Thoracic aorta (tissue), 2 donors: Measurements from ENCODE around the gene ARHGEF26. TPM values are rescaled to one million over a fixed set of nuclear protein-coding genes. Genes with fewer than 3 reads are reported as not detected.

Experiments
- ATAC-seq: fragments of 150-250 bp; one replicate; pipeline ENCODE4 v1.8.0; 2017; ENCODE audit warnings: low read depth; ENCODE audit not compliant: insufficient number of reproducible peaks, low FRiP score
- DNase-seq: peaks from one replicate; pipeline ENCODE4 v3.0.0-alpha.2; 2020; ENCODE audit warnings: low spot score
- H3K27ac ChIP-seq, 2 donors: fragments of 200-600 bp; sonication (generic); 1 replicate in 1 of 2; 2 replicates in 1 of 2; pipeline ENCODE4 v1.5.1; 2016; ENCODE audit warnings: mild to moderate bottlenecking in 2 of 2, moderate library complexity in 2 of 2
- H3K27me3 ChIP-seq: fragments of 200-600 bp; sonication (generic); replicated peaks from 2 replicates; pipeline ENCODE4 v1.6.0; 2016; ENCODE audit warnings: mild to moderate bottlenecking; ENCODE audit not compliant: insufficient read depth
- H3K36me3 ChIP-seq: fragments of 200-600 bp; sonication (generic); one replicate; pipeline ENCODE4 v1.5.1; 2016
- H3K4me1 ChIP-seq, 2 donors: fragments of 200-600 bp; sonication (generic); 1 replicate in 1 of 2; 2 replicates in 1 of 2; pipeline versions ENCODE4 v1.5.1 to v1.6.0; 2016; ENCODE audit warnings: low read depth in 2 of 2, mild to moderate bottlenecking in 1 of 2; ENCODE audit not compliant: control insufficient read depth in 1 of 2
- H3K4me3 ChIP-seq: fragments of 200-600 bp; sonication (generic); 2 replicates; pipeline ENCODE4 v1.5.1; 2016; ENCODE audit warnings: mild to moderate bottlenecking
- H3K9me3 ChIP-seq: fragments of 200-600 bp; sonication (generic); 2 replicates; pipeline ENCODE4 v1.5.1; 2016
- CTCF ChIP-seq: fragments of 200-600 bp; sonication (generic); IDR thresholded peaks from one replicate; pipeline ENCODE4 v1.5.1; 2019; ENCODE audit warnings: antibody characterized with exemption
- total RNA-seq, 2 donors: library from RNA; depleted of rRNA; stranded (reverse); fragments of >200 nt; gene quantifications; one replicate each; pipeline versions ENCODE4 v1.1.0 to v1.2.3, GENCODE V29; 2016

The ARHGEF26 gene
- total RNA-seq, 2 donors from 2014 or later: 88.0 to 96.4 TPM

- peaks cover 3 to 22% of the 10 kb centered on the region in 2 donors for H3K4me1 ChIP-seq
- H3K36me3 ChIP-seq: no peaks in the 10 kb centered on the region
- ATAC-seq (no peak), DNase-seq (no peak)
- H3K27ac ChIP-seq: no peak overlapping the region
- no peak for TF ChIP-seq CTCF
- no peaks in the 10 kb centered on the region for H3K27me3 ChIP-seq
- H3K4me3 ChIP-seq: no peak overlapping the region
- H3K9me3 ChIP-seq: no peaks in the 10 kb centered on the region
These were observed 48.0 kb downstream of the ARHGEF26 start for GRCh38 chr3:154168998-154169795.

- no peaks in the 10 kb centered on the region for H3K9me3 ChIP-seq
- DNase-seq: no peak
- no peaks in the 10 kb centered on the region for H3K27me3 ChIP-seq
- no peak for TF ChIP-seq CTCF
- no peak for ATAC-seq
- H3K4me1 ChIP-seq: peaks cover 3 to 22% of the 10 kb centered on the region in 2 donors
- no peak overlapping the region for H3K27ac ChIP-seq
- no peak overlapping the region for H3K4me3 ChIP-seq
- no peaks in the 10 kb centered on the region for H3K36me3 ChIP-seq
These were observed 48.6 kb downstream of the ARHGEF26 start for GRCh38 chr3:154169796-154170110.

GRCh38 chr3:154170300-154170699 lies 49.1 kb downstream of the ARHGEF26 start:
- DNase-seq: no peak
- Histone ChIP-seq H3K27ac (no peak overlapping the region), H3K4me3 (no peak overlapping the region), H3K9me3 (no peaks in the 10 kb centered on the region), H3K4me1 (peaks cover 3 to 22% of the 10 kb centered on the region in 2 donors), H3K27me3 (no peaks in the 10 kb centered on the region), H3K36me3 (no peaks in the 10 kb centered on the region)
- no peak for TF ChIP-seq CTCF
- ATAC-seq: no peak

GRCh38 chr3:154175041-154175440 lies 53.9 kb downstream of the ARHGEF26 start:
- no peak for ATAC-seq
- Histone ChIP-seq H3K36me3 (no peaks in the 10 kb centered on the region), H3K4me3 (no peak overlapping the region), H3K9me3 (no peaks in the 10 kb centered on the region), H3K4me1 (peaks cover under 1 to 17% of the 10 kb centered on the region in 2 donors), H3K27ac (no peak overlapping the region), H3K27me3 (no peaks in the 10 kb centered on the region)
- TF ChIP-seq CTCF: no peak
- no peak for DNase-seq

GRCh38 chr3:154176036-154176435 lies 54.8 kb downstream of the ARHGEF26 start:
- H3K9me3 ChIP-seq: no peaks in the 10 kb centered on the region
- H3K36me3 ChIP-seq: no peaks in the 10 kb centered on the region
- no peak for DNase-seq
- no peak for ATAC-seq
- no peaks in the 10 kb centered on the region for H3K27me3 ChIP-seq
- no peak overlapping the region for H3K4me3 ChIP-seq
- peaks cover 0 to 18% of the 10 kb centered on the region in 2 donors for H3K4me1 ChIP-seq
- no peak for TF ChIP-seq CTCF
- no peak overlapping the region for H3K27ac ChIP-seq
